Epidermal melanocyte (primary cell): ENCODE results near the gene TMEM88.
A peak's percentile ranks its signal among the peaks of the same experiment; 100 is the strongest.

Source experiments
- DNase-seq: peaks from one replicate; pipeline ENCODE4 v3.0.0; 2011; ENCODE audit warnings: low spot score; ENCODE audit not compliant: insufficient read length

The TMEM88 gene

DNA sequence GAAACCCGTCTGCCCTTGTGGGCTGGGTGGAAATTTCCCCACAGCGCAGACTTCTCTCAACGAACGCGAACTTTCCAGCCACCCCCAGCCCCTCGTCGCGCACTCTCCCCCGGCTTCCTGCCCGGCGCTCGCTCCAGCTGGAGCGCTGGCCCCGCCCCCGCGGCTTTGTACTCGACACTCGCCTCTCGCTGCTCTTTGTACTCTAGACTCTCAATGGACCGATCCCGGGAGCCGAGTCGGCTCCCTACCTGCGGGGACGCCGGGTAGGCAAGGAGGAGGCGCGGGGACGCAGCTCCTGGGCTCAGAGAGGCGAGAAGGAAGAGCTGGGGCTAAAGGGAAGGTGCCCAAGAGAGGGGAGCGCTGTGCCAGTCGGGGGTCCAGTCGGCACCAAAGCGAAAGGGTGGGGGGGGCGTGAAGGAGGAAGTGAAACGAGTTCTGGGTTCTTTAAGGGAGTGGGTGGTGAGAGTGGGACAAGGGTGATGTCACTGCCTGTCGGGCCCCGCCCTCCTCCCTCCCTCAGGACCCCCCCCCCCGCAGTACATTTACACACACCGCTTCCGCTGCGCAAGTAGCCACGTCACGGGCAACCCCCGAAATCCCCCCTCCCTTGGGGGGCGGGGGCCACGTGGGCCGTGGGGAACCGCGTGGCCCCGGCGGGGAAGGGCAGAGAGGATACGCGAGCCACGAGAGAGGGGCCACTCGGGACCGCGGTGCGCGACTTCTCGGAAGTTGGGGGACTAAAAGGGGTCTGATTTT is 11.2 kb upstream of the TMEM88 start:
- DNase-seq, result peak; percentile 61

DNA sequence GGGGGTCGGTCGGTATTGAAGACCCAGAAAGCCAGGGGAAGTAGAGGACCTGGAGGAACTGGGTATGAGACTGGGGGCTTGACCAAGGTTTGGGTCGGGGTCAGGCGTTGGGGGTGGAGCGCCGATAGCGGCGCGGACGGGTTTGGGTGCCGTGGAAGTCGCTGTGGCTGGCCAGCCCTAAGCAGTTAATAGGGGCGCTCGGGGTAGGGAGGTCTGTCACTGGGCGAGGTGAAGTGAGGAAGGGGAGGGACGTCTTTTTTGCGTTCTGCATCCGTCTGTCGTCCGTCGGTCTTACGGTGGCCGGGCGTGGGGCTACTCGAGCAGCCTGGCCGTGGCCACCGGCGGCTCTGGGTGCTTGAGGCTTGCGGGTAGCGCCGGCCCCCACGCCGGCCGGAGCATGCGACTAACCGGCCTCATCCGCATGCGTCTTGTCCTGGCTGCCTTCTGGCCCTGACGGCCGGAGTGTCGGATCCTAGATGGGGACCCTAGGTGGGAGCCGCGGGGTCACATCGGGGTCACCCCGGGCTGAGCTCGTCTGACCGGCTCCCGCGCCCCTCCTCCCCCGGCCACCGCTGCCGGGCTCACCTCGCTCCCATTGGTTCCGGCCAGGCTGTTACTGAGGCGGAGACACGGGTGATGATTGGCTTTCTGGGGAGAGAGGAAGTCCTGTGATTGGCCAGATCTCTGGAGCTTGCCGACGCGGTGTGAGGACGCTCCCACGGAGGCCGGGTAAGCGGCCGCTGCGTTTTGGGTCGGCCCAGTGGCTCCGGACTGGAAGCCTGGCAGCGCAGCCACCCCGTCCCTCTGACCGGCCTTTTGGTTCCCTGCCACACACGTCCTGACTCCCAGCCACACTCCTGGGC is 10.3 kb upstream of the TMEM88 start:
- DNase-seq, result peak; percentile 99

DNA sequence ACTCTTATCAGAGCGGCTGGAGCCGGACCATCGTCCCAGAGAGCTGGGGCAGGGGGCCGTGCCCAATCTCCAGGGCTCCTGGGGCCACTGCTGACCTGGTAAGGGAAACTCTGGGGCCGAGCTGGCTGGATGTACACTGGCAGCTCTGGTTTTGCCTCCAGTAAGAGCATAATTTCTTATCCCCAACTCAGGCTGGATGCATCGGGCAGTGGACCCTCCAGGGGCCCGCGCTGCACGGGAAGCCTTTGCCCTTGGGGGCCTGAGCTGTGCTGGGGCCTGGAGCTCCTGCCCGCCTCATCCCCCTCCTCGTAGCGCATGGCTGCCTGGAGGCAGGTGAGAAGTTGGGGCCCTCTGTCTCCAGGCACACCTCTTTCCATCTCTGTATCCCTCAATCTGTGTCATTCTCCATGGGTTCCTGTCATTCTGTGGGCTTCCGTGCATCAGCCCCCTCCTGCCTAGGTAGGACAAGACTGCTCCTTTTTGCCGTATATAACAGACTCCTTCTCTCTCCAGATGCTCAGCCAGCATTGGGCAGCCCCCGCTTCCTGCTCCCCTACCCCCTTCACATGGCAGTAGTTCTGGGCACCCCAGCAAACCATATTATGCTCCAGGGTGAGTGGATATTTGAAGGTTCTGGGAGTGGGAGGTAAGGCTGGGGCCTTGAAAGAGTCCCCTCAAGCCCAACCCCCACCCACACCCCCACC is 9.4 kb upstream of the TMEM88 start:
- DNase-seq, result no peak

DNA sequence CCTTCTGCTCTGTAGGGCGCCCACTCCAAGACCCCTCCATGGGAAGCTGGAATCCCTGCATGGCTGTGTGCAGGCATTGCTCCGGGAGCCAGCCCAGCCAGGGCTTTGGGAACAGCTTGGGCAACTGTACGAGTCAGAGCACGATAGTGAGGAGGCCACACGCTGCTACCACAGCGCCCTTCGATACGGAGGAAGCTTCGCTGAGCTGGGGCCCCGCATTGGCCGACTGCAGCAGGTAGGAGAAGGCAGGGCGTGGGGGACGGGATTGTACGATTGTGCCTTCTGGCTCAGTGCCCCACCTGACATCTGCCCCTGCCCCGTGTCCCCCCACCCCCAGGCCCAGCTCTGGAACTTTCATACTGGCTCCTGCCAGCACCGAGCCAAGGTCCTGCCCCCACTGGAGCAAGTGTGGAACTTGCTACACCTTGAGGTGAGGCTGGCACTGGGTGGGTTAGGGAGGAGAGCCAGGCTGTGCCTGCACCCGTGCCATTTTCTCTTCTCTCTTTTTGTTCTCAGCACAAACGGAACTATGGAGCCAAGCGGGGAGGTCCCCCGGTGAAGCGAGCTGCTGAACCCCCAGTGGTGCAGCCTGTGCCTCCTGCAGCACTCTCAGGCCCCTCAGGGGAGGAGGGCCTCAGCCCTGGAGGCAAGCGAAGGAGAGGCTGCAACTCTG is 8.7 kb upstream of the TMEM88 start:
- no peak for DNase-seq

DNA sequence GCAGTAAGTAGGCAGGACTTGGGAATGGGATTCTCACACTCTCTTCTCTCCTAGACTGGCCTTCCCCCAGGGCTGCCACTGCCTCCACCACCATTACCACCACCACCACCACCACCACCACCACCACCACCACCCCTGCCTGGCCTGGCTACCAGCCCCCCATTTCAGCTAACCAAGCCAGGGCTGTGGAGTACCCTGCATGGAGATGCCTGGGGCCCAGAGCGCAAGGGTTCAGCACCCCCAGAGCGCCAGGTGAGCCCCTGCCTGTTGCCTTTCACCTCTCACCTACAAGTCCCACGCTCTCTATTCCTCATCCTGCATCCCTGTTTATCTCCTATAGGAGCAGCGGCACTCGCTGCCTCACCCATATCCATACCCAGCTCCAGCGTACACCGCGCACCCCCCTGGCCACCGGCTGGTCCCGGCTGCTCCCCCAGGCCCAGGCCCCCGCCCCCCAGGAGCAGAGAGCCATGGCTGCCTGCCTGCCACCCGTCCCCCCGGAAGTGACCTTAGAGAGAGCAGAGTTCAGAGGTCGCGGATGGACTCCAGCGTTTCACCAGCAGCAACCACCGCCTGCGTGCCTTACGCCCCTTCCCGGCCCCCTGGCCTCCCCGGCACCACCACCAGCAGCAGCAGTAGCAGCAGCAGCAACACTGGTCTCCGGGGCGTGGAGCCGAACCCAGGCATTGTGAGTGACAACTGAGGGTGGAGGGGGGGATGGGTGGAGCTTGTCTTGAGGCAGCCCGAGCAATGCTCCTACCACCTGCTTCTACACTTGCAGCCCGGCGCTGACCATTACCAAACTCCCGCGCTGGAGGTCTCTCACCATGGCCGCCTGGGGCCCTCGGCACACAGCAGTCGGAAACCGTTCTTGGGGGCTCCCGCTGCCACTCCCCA is 7.9 kb upstream of the TMEM88 start:
- no peak for DNase-seq

DNA sequence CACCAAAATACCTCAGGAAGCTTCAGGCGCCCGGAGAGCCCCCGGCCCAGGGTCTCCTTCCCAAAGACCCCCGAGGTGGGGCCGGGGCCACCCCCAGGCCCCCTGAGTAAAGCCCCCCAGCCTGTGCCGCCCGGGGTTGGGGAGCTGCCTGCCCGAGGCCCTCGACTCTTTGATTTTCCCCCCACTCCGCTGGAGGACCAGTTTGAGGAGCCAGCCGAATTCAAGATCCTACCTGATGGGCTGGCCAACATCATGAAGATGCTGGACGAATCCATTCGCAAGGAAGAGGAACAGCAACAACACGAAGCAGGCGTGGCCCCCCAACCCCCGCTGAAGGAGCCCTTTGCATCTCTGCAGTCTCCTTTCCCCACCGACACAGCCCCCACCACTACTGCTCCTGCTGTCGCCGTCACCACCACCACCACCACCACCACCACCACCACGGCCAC is 6.7 kb upstream of the TMEM88 start:
- DNase-seq, result no peak

DNA sequence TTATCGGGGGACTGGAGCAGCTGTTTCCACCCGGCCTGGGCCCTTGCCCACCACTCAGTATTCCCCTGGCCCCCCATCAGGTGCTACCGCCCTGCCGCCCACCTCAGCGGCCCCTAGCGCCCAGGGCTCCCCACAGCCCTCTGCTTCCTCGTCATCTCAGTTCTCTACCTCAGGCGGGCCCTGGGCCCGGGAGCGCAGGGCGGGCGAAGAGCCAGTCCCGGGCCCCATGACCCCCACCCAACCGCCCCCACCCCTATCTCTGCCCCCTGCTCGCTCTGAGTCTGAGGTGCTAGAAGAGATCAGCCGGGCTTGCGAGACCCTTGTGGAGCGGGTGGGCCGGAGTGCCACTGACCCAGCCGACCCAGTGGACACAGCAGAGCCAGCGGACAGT is 6.1 kb upstream of the TMEM88 start:
- DNase-seq, result no peak

DNA sequence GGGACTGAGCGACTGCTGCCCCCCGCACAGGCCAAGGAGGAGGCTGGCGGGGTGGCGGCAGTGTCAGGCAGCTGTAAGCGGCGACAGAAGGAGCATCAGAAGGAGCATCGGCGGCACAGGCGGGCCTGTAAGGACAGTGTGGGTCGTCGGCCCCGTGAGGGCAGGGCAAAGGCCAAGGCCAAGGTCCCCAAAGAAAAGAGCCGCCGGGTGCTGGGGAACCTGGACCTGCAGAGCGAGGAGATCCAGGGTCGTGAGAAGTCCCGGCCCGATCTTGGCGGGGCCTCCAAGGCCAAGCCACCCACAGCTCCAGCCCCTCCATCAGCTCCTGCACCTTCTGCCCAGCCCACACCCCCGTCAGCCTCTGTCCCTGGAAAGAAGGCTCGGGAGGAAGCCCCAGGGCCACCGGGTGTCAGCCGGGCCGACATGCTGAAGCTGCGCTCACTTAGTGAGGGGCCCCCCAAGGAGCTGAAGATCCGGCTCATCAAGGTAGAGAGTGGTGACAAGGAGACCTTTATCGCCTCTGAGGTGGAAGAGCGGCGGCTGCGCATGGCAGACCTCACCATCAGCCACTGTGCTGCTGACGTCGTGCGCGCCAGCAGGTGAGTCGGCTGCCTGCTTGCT is 5.6 kb upstream of the TMEM88 start:
- DNase-seq, result no peak

DNA sequence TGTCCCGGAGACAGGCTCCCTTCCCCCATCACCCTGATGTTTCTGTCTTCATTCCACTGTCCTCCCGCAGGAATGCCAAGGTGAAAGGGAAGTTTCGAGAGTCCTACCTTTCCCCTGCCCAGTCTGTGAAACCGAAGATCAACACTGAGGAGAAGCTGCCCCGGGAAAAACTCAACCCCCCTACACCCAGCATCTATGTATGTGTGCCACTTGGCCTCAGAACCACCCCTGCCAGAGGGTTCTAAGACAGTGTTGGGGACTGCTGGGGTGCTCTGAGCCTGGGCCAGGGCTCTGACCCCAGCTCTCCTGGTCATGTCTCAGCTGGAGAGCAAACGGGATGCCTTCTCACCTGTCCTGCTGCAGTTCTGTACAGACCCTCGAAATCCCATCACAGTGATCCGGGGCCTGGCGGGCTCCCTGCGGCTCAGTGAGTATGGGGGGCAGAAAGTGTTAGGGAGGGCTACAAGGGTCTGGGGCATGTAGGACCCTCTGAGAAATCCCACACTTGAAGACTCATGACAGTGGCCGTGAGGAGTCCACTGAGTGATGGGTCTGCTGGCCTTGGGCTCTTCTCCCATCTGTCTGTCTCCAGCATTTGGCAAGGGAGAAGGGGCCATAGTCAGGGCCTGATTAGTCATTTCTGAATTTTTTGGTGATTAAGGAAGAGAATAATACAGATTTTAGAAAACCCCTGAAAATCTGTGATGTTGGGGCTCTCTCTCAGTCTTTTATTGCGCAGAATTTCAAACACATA is 4.9 kb upstream of the TMEM88 start:
- DNase-seq, result no peak

DNA sequence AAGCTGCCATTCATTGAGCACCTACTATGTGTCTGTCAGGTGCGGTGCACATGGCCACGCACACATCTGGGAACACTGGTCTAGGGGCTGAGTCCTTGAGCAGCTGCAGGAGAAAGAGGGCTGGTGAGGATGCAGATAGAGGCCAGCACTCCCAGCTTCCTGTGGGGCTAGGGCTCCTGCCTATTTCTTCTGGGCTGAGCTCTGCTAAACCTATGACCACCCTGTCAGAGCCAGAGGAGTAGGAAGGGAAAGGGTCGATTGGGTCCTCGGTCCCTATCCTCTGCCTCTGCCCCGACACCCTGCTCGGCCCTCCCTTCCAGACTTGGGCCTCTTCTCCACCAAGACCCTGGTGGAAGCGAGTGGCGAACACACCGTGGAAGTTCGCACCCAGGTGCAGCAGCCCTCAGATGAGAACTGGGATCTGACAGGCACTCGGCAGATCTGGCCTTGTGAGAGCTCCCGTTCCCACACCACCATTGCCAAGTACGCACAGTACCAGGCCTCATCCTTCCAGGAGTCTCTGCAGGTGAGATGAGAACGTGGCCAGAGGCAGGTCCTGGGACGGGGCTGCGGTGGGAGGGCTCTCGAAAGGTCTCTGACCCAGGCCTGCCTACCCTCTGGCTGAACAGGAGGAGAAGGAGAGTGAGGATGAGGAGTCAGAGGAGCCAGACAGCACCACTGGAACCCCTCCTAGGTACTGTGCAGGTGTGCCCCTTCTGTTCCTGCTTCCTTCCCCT is 4.0 kb upstream of the TMEM88 start:
- no peak for DNase-seq

DNA sequence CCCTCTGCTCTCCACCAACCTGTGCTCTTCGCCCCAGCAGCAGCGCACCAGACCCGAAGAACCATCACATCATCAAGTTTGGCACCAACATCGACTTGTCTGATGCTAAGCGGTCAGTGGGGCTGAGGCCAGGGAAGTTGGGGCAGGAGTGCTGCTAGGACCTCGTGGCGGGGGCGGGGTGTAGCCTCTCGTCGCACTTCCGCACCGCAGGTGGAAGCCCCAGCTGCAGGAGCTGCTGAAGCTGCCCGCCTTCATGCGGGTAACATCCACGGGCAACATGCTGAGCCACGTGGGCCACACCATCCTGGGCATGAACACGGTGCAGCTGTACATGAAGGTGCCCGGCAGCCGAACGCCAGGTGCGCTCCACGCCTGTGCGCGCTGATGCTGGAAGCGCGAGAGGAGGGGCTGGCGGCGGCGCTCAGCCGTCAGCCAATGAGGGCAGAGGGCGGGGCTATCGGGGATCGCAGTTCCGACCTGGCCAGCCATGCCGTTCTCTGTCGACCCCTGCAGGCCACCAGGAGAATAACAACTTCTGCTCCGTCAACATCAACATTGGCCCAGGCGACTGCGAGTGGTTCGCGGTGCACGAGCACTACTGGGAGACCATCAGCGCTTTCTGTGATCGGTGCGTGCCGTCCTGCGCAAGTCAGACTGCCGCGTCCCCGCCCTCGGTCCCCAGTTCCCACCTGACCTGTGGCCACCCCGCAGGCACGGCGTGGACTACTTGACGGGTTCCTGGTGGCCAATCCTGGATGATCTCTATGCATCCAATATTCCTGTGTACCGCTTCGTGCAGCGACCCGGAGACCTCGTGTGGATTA is 3.2 kb upstream of the TMEM88 start:
- DNase-seq, result peak; percentile 81

DNA sequence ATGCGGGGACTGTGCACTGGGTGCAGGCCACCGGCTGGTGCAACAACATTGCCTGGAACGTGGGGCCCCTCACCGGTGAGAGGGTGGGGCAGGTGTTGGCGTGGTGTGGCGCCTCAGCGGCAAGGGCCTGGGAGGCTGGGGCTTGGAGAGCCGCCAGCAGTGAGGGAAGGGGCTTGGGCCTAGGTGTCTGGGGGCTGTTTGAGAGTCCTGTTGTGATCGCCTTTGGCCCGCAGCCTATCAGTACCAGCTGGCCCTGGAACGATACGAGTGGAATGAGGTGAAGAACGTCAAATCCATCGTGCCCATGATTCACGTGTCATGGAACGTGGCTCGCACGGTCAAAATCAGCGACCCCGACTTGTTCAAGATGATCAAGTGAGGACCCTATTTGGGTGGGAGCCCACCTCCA is 2.6 kb upstream of the TMEM88 start:
- DNase-seq, result no peak

DNA sequence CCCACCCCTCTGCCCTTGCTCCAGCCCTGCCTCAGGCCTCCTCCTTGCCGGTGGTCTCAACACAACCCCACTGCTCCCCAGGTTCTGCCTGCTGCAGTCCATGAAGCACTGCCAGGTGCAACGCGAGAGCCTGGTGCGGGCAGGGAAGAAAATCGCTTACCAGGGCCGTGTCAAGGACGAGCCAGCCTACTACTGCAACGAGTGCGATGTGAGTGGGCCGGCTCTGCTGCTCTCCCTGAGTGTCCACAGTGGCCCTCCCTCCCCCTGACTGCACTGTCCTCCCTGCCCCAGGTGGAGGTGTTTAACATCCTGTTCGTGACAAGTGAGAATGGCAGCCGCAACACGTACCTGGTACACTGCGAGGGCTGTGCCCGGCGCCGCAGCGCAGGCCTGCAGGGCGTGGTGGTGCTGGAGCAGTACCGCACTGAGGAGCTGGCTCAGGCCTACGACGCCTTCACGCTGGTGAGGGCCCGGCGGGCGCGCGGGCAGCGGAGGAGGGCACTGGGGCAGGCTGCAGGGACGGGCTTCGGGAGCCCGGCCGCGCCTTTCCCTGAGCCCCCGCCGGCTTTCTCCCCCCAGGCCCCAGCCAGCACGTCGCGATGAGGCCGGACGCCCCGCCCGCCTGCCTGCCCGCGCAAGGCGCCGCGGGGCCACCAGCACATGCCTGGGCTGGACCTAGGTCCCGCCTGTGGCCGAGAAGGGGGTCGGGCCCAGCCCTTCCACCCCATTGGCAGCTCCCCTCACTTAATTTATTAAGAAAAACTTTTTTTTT is 1.8 kb upstream of the TMEM88 start:
- no peak for DNase-seq

DNA sequence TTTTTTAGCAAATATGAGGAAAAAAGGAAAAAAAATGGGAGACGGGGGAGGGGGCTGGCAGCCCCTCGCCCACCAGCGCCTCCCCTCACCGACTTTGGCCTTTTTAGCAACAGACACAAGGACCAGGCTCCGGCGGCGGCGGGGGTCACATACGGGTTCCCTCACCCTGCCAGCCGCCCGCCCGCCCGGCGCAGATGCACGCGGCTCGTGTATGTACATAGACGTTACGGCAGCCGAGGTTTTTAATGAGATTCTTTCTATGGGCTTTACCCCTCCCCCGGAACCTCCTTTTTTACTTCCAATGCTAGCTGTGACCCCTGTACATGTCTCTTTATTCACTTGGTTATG is 1.2 kb upstream of the TMEM88 start:
- no peak for DNase-seq

DNA sequence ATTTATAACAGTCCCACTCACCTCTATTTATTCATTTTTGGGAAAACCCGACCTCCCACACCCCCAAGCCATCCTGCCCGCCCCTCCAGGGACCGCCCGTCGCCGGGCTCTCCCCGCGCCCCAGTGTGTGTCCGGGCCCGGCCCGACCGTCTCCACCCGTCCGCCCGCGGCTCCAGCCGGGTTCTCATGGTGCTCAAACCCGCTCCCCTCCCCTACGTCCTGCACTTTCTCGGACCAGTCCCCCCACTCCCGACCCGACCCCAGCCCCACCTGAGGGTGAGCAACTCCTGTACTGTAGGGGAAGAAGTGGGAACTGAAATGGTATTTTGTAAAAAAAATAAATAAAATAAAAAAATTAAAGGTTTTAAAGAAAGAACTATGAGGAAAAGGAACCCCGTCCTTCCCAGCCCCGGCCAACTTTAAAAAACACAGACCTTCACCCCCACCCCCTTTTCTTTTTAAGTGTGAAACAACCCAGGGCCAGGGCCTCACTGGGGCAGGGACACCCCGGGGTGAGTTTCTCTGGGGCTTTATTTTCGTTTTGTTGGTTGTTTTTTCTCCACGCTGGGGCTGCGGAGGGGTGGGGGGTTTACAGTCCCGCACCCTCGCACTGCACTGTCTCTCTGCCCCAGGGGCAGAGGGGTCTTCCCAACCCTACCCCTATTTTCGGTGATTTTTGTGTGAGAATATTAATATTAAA is 638 bp upstream of the TMEM88 start:
- DNase-seq, result no peak

DNA sequence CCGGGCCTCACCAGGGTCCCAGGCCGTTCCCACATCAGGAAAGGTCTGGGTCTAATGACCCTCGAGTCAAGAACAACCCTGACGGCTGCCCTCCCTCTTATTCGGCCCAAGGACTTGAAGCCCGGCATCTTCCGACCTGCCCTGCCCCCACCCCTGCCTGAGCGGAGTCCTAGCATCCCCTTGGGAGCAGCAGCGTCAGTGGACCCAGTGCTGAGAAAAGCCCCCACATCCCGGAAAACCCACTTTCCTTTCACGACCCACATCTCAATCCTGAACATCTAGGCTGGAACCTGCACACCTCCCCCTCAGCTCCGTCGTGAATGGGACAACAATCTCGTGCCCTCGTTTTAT is 769 bp downstream of the TMEM88 start:
- DNase-seq, result no peak
